ENCODE results near the gene KLF9. TPM values are rescaled to one million over a fixed set of nuclear protein-coding genes. Genes with fewer than 3 reads are reported as not detected.

The KLF9 gene
- total RNA-seq, 1 experiment from 2014 or later = 1.0 TPM

- CTCF ChIA-PET = no interaction called here
- no peak for DNase-seq (ENCODE audit: low spot score)
- H3K4me3 Mint-ChIP-seq = no peak overlapping the region; the same call in 1 of the 2 replicates
Measured at GRCh38 chr9:70422371-70423043, 8.1 kb upstream of the KLF9 start.

More at GRCh38 chr9:70422371-70423043, 8.1 kb upstream of the KLF9 start:
- H3K4me1 Mint-ChIP-seq = peaks cover 20% of the 10 kb centered on the region
- no peak overlapping the region for H3K27ac Mint-ChIP-seq
- H3K36me3 Mint-ChIP-seq = no peaks in the 10 kb centered on the region
- peaks cover 35% of the 10 kb centered on the region for H3K27me3 Mint-ChIP-seq (ENCODE audit: low read depth)
- POLR2A ChIA-PET = no interaction called here
- H3K9me3 Mint-ChIP-seq = no peaks in the 10 kb centered on the region
- no peak for ATAC-seq
- TF ChIP-seq ZNF121 (CRISPR knock-in tag; IDR thresholded peaks at IDR 0.05) (no peak), ZNF416 (CRISPR knock-in tag; IDR thresholded peaks at IDR 0.05) (no peak), IRF1 (CRISPR knock-in tag; IDR thresholded peaks at IDR 0.05) (no peak), PRDM15 (CRISPR knock-in tag; IDR thresholded peaks at IDR 0.05) (no peak), ZNF423 (CRISPR knock-in tag; IDR thresholded peaks at IDR 0.05) (no peak), E2F5 (CRISPR knock-in tag; IDR thresholded peaks at IDR 0.05) (no peak), MLX (CRISPR knock-in tag; IDR thresholded peaks at IDR 0.05) (no peak), ELF4 (CRISPR knock-in tag; IDR thresholded peaks at IDR 0.05; ENCODE audit: low read depth) (no peak), CDX4 (CRISPR knock-in tag; IDR thresholded peaks at IDR 0.05; ENCODE audit: borderline replicate concordance) (no peak), CREB1 (CRISPR knock-in tag; IDR thresholded peaks at IDR 0.05) (no peak), FOXJ3 (CRISPR knock-in tag; IDR thresholded peaks at IDR 0.05; ENCODE audit: borderline replicate concordance) (no peak), NFE2L1 (CRISPR knock-in tag; IDR thresholded peaks at IDR 0.05) (no peak), TEAD1 (CRISPR knock-in tag; IDR thresholded peaks at IDR 0.05) (no peak)

Data from WTC11 (cell line).